GM18505 (cell line): ENCODE results near the gene PIP4K2A.

Experiments
- ATAC-seq: cut with Tn5 transposase; IDR thresholded peaks from one replicate; pipeline ENCODE4 v1.9.1; 2021; ENCODE audit not compliant: unreplicated experiment
- POLR2A ChIP-seq: IDR thresholded peaks from 4 replicates; pipeline ENCODE4 v1.6.1; 2011; ENCODE audit warnings: borderline replicate concordance; ENCODE audit not compliant: insufficient read depth, insufficient read length; ENCODE audit errors: extremely low read depth

PIP4K2A gene

DNA sequence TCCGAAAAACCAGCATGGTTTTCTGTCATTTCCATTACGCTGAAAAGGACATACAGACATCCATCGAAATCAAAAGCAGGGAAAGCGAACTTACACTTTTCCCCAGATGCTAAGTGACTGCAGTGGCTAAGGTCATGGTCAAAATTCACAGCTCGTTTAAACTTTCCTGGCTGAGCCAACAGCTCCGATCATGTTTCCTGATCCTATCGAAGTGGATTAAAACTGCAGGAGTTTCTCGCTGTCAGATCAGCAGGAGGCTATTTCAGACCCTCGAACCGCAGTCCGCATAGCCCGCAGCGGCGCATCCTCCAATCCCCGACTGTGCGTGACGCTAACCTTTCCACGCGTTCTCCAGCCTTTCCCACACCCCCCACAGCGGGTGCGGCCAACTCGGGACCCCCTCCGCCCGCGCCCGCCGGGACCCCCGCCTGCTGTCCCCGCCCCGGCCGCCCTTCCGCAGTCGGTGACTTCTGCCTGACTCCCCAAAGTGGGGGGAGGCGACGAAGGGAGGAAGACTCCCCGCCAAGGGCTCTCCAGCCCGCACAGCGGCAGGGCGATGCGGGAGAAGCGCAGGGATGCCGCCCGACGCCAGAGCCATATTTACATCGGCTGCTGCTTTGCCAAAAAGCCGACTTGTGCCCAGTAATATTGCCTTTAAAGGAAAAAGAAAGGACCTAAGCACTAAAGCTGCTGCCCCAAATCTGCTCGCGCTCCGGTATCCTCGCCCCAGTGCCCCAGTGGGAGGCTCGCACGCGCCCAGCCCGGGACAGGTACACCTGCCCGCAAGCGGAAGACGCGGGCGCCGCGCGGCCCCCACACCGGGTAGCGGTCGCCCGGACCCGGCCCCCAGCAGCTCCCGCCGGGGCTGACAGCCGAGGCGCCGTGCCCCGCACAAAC lies 1.2 kb downstream of the PIP4K2A start:
- ATAC-seq, result peak; percentile 22
- peak; percentile 26 for TF ChIP-seq POLR2A

DNA sequence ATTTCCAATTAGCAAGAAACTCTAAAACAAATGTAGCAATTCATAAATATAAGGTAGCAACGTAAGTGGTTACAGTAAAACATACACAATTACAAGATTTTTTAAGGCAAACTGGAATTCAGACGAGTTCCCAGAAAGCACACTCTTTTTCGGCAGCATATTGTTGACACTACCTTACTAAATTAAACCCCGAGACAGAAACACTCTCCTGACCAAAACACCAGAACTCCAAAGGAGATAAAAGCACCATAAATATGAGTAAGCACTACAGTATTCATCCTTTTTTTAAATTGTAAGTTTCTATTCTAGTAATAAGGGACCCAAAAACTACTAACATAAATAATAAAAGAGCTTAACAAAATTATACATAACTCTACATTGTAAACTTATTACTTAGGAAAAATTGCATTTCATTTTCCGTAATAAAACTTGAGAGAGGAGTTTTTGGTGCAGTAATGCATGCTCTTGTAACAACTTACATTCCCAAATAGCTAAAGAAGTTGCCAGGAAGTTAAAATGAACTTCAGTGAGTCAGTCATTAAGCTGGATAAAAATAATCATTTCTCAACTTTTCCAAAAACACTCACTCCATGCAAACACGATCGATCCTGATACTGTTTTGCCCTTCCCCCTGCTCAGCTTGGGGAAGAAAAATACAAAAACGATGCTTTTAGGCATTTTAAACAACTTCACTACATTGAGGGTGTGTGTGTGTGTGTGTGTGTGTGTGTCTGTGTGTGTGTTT lies 2.0 kb downstream of the PIP4K2A start:
- no peak for TF ChIP-seq POLR2A
- no peak for ATAC-seq

DNA sequence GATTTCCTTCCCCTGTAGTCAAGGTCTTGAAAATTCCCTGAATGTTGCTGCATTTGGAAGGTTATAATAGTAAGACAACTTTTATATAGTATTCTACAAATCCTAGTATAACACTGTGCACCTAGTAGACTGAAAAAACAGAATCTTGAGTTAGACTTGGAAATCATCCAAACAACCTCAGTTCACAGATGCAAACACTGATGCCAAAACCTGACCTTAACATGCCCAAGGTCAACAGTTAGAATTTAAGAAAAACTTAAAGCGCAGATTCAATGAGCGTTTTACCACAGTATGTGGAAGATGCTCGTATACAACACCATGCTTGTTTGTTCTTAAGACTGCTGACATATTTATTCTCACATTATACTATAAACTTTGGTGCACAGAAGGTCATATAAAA lies 3.0 kb downstream of the PIP4K2A start:
- ATAC-seq, result no peak
- TF ChIP-seq POLR2A, result no peak

DNA sequence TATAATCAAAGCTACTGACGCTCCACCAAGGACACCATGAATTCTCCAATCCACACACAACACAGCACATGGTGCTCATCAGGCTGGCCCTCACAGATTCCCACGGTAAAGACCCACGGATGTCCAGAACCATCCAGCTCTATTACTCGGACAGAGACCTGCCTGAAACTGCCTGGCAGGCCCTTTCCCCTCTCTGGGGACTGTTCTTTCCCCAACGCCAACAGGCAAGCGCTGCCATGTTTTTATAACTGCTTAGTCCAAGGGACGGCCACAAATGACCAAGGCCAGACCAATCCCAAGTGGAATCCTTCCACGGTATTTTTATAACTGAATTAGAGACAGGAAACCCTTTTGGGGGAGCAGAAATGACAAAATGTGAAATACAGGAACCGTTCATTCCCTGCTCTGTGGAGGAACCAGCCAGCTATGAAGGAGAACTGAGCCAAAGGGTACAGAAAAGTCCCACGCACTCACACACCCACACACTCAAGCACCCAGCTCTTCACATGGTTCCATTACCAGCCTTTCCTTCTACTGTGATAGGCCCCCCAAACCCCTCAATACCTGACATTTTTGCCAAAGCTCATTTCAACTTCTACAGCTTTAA lies 4.1 kb downstream of the PIP4K2A start:
- peak; percentile 19 for ATAC-seq
- no peak for TF ChIP-seq POLR2A

DNA sequence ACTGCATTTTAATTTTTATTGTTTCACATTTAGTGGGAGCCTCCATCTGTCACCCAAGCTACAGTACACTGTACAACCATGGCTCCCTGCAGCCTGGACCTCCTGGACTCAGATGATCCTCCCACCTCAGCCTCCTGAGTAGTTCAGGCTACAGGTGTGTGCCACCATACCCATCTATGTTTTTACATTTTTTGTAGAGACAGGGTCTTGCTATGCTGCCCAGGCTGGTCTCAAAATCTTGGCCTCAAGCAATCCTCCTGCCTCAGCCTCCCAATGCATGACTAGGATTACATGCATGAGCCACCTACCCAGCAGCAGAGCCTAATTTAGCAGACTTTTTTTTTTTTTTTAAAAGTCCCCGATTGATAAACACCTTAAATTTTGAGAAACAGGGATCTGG lies 5.6 kb downstream of the PIP4K2A start:
- TF ChIP-seq POLR2A, result no peak
- ATAC-seq, result no peak

DNA sequence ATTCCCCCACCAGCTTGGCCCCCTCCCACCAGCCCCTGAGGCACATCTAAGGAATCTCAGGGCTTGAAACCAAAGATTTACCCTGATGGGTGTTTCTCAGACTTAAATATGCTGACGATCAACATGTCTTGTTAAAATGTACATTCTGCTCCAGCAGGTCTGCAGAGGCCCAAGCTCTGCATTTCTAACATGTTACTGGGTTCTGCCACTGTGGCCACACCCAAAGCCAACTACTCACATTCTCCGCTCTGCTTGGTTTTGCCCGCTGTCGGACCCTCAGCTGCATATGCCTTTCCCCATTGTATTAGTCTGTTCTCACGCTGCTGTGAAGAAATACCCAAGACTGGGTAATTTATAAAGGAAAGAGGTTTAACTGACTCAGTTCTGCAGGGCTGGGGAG lies 8.9 kb downstream of the PIP4K2A start:
- no peak for TF ChIP-seq POLR2A
- no peak for ATAC-seq

DNA sequence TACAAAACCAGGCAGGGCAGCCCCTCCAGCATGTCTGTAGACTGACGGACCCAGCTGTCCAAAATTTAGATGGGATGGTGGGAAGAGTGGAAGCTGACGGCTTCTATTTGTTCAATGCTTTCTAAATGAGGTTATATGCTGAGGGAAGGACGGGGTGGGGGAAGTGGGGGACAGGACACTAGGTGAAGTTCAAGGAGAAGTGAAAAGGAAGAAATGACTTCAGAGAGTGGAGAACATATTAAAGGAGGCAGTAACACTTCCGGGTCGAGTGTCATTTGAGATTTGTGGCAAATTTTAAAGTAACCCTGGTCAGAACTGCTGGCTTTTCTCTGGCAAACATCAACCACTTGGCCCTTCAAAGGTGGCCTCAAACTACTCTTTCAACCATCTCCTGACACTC lies 9.4 kb downstream of the PIP4K2A start:
- peak; percentile 49 for ATAC-seq
- TF ChIP-seq POLR2A, result no peak

DNA sequence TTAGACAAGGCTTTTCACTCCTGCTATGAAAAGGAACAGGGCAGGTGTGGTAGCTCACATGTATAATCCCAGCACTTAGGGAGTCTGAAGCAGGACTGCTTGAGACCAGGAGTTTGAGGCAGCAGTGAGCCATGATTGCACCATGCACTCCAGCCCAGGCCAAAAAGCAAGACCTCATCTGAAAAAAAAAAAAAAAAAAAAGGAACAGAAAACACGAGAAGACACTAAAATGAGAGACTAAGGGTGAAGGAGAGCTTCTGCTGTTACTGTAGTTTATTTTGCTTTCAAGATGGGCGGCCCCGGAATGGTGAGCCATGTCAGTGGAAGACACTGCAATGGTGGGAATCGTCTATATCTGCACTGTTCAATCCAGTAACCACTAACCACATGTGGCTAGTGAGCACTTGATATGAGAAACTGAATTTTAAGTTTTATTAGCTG lies 9.9 kb downstream of the PIP4K2A start:
- ATAC-seq, result peak; percentile 37
- TF ChIP-seq POLR2A, result no peak

DNA sequence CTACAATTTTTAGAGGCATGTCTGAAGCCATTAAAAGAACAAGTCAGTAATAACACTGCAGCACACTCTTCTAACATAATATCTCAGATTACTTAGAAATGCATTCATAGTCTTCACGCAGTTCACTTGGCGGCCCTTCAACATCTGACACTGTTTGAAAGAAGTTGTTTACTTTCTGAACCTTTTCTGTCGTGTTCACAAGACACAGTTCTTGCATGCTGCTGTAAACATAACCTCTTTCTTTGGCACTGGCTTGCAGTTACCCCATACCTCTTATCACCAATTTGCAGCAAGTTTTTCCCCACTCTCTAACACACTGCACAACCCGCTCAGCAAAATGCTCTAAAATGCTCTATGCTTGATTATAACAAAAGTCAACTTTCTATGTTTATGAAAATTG lies 12.0 kb downstream of the PIP4K2A start:
- no peak for TF ChIP-seq POLR2A
- no peak for ATAC-seq

DNA sequence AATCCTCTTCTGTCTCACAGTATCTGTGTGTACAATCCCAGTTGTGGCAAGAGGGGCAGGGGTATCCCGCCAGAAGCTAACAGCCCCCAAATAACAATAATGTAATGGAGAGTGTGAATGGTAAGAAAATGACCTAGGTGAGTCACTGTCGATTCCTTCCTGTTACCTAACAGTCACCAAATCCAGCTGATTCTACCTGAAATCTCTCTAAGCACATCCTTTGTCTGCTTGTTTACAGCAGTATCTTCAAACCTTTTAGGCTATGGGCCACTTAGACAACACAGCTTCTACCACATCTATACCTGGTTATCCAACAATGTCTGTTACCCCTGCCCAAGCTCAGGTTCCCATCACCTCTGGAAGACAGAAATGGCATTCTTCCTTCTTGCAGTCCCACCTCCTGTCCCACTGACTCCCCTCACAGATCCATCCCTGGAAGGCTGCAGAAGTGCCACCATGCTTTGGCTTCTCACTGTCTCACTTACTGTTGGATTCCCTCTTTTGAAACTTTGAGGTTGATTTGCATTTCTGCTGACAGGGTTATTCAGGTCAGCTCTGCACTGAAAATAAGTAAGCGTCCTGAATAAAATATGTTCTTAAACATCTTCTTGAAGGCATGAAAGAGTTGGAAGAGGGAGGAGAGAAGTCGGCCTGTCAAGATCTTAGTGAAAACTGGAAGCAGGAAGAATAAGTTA lies 13.1 kb downstream of the PIP4K2A start:
- no peak for ATAC-seq
- TF ChIP-seq POLR2A, result no peak

DNA sequence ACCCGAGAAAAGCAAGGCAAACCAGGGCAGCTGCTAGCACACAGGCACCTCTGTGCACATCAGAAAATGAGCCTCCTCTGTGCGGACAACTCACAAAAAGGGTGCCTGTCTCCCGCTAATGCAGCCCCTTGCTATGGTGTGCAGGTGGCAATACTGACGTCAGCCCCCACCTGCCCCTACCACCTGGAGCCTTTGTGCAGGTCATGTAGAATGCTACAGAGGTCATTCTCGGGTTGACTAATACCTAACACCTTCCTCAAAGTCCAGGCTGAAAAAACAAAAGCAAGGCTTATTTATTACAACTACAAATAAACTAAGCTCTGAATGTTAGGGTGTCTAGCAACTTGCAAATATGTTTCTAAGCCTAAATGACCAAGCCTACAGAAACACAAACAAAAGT lies 13.9 kb downstream of the PIP4K2A start:
- ATAC-seq, result peak; percentile 41
- TF ChIP-seq POLR2A, result no peak

DNA sequence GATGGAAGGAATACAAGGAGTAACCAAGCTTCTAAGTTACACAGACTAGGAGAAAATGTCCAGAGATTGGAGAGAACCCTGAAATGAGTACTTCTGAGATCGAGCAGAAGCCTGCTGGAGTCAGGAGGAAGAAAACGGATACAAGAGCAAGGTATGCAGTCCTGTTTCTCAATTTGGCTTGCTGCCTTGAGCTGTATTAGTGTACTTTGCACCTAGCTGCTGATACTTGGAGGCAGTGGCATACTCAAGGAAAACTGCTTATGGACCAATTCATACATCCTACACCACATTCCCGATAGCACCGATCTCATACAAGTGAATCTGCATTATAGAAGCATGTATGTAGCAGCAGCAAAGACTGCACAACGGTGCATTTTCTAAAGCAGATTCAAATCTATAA lies 14.4 kb downstream of the PIP4K2A start:
- ATAC-seq, result no peak
- TF ChIP-seq POLR2A, result no peak

DNA sequence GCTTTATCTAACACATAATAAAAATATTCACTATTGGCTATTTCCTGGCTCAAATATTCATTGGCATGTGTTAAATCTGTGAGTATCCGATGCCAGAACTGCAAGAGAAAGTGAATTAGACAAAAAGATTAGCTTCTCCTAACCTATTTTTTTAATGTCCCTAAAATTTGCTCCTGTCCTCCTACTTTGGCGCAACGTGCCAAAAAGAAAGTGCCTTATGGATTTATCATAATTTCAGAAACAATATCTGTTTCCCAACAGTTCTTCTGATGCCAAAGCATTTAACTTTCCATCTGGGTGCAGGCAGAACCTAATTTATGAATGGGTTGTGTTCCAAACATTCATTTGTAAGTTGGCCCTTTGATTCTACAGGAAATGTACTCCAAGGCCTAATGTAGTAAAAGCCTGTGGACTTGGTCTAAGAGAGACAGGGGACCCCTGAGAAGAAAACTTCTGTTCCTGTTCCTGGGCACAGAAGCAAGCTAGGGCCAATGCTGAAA lies 15.4 kb downstream of the PIP4K2A start:
- no peak for ATAC-seq
- TF ChIP-seq POLR2A, result no peak
